Measurements from ENCODE around the gene PCMTD2.
"Not testable (repeated sequence)": the region's sequence is repeated elsewhere in the genome, so short reads cannot be mapped to it uniquely, and the experiment has no call there.

DNA sequence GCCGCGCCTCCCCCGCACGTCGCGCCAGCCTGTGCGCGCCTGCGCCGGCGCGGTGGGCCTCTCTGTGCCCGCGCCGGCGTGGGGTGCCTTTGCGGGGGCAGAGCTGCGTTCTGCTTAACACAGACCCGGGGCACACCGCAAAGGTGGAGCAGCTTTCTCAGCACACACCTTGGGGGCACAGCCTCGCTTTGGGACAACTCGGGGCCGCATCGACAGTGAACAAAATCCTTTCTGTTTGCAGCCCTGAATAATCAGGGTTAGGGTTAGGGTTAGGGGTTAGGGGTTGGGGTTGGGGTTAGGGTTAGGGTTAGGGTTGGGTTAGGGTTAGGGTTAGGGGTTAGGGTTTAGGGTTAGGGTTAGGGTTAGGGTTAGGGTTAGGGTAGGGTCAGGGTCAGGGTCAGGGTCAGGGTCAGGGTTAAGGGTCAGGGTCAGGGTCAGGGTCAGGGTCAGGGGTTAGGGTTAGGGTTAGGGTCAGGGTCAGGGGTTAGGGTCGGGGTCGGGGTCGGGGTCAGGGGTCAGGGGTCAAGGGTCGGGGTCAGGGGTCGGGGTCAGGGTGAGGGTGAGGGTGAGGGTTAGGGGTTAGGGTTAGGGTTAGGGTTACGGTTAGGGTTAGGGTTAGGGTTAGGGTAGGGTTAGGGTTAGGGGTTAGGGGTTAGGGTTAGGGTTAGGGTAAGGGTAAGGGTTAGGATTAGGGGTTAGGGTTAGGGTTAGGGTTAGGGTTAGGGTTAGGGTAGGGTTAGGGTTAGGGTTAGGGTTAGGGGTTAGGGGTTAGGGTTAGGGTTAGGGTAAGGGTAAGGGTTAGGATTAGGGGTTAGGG, 31.1 kb downstream of the PCMTD2 start:
- not testable (repeated sequence) for TF ChIP-seq ZNF335 (CRISPR knock-in tag; IDR thresholded peaks at IDR 0.05); TBP (CRISPR knock-in tag; IDR thresholded peaks at IDR 0.05); ZNF672 (CRISPR knock-in tag; IDR thresholded peaks at IDR 0.05); NR2F1 (CRISPR knock-in tag; IDR thresholded peaks at IDR 0.05); POLR2A (IDR thresholded peaks at IDR 0.05; ENCODE audit: insufficient read depth in 1 of 2, low read depth in 2 of 2, low read length in 2 of 2); ZSCAN9 (CRISPR knock-in tag; IDR thresholded peaks at IDR 0.05; ENCODE audit: borderline replicate concordance)
- TF ChIP-seq, protein P1, sequence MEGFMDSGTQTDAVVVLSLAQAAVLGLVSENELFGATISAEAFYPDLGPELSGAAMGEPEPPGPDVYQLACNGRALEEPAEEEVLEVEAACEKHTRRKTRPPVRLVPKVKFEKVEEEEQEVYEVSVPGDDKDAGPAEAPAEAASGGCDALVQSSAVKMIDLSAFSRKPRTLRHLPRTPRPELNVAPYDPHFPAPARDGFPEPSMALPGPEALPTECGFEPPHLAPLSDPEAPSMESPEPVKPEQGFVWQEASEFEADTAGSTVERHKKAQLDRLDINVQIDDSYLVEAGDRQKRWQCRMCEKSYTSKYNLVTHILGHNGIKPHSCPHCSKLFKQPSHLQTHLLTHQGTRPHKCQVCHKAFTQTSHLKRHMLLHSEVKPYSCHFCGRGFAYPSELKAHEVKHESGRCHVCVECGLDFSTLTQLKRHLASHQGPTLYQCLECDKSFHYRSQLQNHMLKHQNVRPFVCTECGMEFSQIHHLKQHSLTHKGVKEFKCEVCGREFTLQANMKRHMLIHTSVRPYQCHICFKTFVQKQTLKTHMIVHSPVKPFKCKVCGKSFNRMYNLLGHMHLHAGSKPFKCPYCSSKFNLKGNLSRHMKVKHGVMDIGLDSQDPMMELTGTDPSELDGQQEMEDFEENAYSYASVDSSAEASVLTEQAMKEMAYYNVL (CRISPR knock-in tag; IDR thresholded peaks at IDR 0.05; ENCODE audit: borderline replicate concordance), result not testable (repeated sequence)
